Breast epithelium (tissue), 3 donors: Measurements from ENCODE around the gene RABGAP1L.

Experiments
- CTCF ChIP-seq, 3 donors: fragments of 450-650 bp; IDR thresholded peaks; one replicate each; pipeline ENCODE4 v1.5.1; 2016 to 2017; ENCODE audit warnings: antibody characterized with exemption in 3 of 3, mild to moderate bottlenecking in 3 of 3, moderate library complexity in 3 of 3
- POLR2AphosphoS5 ChIP-seq, 3 donors: sonication (generic); formaldehyde crosslinking; IDR thresholded peaks; one replicate each; pipeline ENCODE4 v1.6.1; 2017; ENCODE audit warnings: antibody characterized with exemption in 3 of 3

DNA sequence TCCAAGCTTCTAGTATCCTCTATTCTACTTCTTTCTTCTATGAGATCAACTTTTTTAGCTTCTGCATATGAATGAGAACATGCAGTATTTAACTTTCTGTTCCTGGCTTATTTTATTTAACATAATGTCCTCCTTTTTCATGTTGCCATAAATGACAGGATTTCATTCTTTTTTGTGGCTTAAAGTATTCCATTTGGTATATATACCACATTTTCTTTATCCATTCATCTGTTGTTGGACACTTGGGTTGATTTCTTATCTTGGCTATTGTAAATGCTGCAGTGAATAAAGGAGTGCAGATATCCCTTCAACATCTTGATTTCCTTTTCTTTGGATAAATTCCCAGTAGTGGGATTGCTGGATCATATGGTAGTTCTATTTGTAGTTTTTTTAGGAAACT, 498.1 kb downstream of the RABGAP1L start:
- TF ChIP-seq CTCF (IDR thresholded peaks at IDR 0.05) (no peak), POLR2AphosphoS5 (IDR thresholded peaks at IDR 0.05) (no peak)
